HEK293 (cell line): ENCODE data around the gene PAPSS1.
"Not testable (repeated sequence)": the region's sequence is repeated elsewhere in the genome, so short reads cannot be mapped to it uniquely, and the experiment has no call there.

Source experiments
- CTCF ChIA-PET: fragments of 350-600 bp; formaldehyde crosslinking; extraction: SDS; loops from one replicate; lab custom pipeline; 2021; ENCODE audit warnings: antibody characterized with exemption; lab: Yijun Ruan, JAX
- POLR2A ChIA-PET: fragments of 300-600 bp; formaldehyde crosslinking; extraction: SDS; loops from one replicate; lab custom pipeline; 2020; ENCODE audit warnings: antibody characterized with exemption, inconsistent platforms; lab: Yijun Ruan, JAX
- H3K27ac ChIP-seq: fragments of 200-500 bp; sonication (Bioruptor generic); 2 replicates; pipeline ENCODE4 v1.5.1; 2014; ENCODE audit warnings: low read depth, low read length, control low read depth, inconsistent platforms; ENCODE audit errors: extremely low read depth
- H3K36me3 ChIP-seq, 2 experiments: fragments of 200-500 bp in 1 of 2; sonication (Bioruptor generic) in 1 of 2; 1 replicate in 1 of 2; 2 replicates in 1 of 2; pipeline ENCODE4 v1.5.1; 2014 to 2017; ENCODE audit warnings: inconsistent platforms in 2 of 2, low read length in 2 of 2; ENCODE audit not compliant: control insufficient read depth in 2 of 2, insufficient read depth in 1 of 2
- H3K4me1 ChIP-seq: fragments of 200-500 bp; sonication (Bioruptor generic); 2 replicates; pipeline ENCODE4 v1.5.1; 2014; ENCODE audit warnings: mild to moderate bottlenecking, low read length, inconsistent platforms; ENCODE audit not compliant: control insufficient read depth, insufficient read depth
- H3K4me3 ChIP-seq: 2 replicates; pipeline ENCODE4 v1.5.1; 2011; ENCODE audit warnings: low read depth, mild to moderate bottlenecking, control low read depth, low read length, moderate library complexity
- H3K9me3 ChIP-seq: fragments of 200-500 bp; sonication (Bioruptor generic); 2 replicates; pipeline ENCODE4 v1.5.1; 2014; ENCODE audit warnings: low read depth, low read length, inconsistent platforms; ENCODE audit not compliant: control insufficient read depth, insufficient read depth
- BCL6B ChIP-seq: fragments of 450-650 bp; formaldehyde crosslinking; IDR thresholded peaks from 2 replicates; pipeline ENCODE4 v1.5.1; 2017; ENCODE audit warnings: missing biosample characterization, missing genetic modification characterization
- CTCF ChIP-seq: fragments of 450-650 bp; formaldehyde crosslinking; IDR thresholded peaks from 2 replicates; pipeline ENCODE4 v1.5.1; 2016; ENCODE audit warnings: missing biosample characterization, missing genetic modification characterization
- SCRT2 ChIP-seq: fragments of 450-650 bp; formaldehyde crosslinking; IDR thresholded peaks from 2 replicates; pipeline ENCODE4 v1.5.1; 2016; ENCODE audit warnings: missing biosample characterization, missing genetic modification characterization
- TSHZ1 ChIP-seq: fragments of 450-650 bp; formaldehyde crosslinking; IDR thresholded peaks from 2 replicates; pipeline ENCODE4 v1.5.1; 2016; ENCODE audit warnings: missing biosample characterization, missing genetic modification characterization, borderline replicate concordance
- YY1 ChIP-seq: fragments of 450-650 bp; formaldehyde crosslinking; IDR thresholded peaks from 2 replicates; pipeline ENCODE4 v1.5.1; 2018; ENCODE audit warnings: missing biosample characterization, missing genetic modification characterization
- ZNF311 ChIP-seq: fragments of 450-650 bp; formaldehyde crosslinking; IDR thresholded peaks from 2 replicates; pipeline ENCODE4 v1.5.1; 2017; ENCODE audit warnings: missing biosample characterization, missing genetic modification characterization, borderline replicate concordance
- ZNF404 ChIP-seq: fragments of 450-650 bp; formaldehyde crosslinking; IDR thresholded peaks from 2 replicates; pipeline ENCODE4 v1.5.1; 2017; ENCODE audit warnings: missing biosample characterization, missing genetic modification characterization
- ZNF521 ChIP-seq: fragments of 450-650 bp; formaldehyde crosslinking; IDR thresholded peaks from 2 replicates; pipeline ENCODE4 v1.5.1; 2017; ENCODE audit warnings: missing biosample characterization, mild to moderate bottlenecking, missing genetic modification characterization
- ZNF596 ChIP-seq: fragments of 450-650 bp; IDR thresholded peaks from 2 replicates; pipeline ENCODE4 v1.5.0; 2018; ENCODE audit warnings: missing biosample characterization, mild to moderate bottlenecking, missing genetic modification characterization, moderate library complexity
- ZNF623 ChIP-seq: fragments of 450-650 bp; formaldehyde crosslinking; IDR thresholded peaks from 2 replicates; pipeline ENCODE4 v1.5.1; 2016; ENCODE audit warnings: missing biosample characterization, missing genetic modification characterization
- ZNF654 ChIP-seq: fragments of 450-650 bp; formaldehyde crosslinking; IDR thresholded peaks from 2 replicates; pipeline ENCODE4 v1.5.1; 2016; ENCODE audit warnings: low read depth, missing biosample characterization, missing genetic modification characterization
- ZNF76 ChIP-seq: fragments of 450-650 bp; formaldehyde crosslinking; IDR thresholded peaks from 2 replicates; pipeline ENCODE4; 2016; ENCODE audit warnings: low read depth, missing biosample characterization, missing genetic modification characterization, borderline replicate concordance
- TF ChIP-seq, protein P1 (sequence below): fragments of 450-650 bp; formaldehyde crosslinking; IDR thresholded peaks from 2 replicates; pipeline ENCODE4 v1.5.1; 2017; ENCODE audit warnings: missing biosample characterization, missing genetic modification characterization

Gene PAPSS1

DNA sequence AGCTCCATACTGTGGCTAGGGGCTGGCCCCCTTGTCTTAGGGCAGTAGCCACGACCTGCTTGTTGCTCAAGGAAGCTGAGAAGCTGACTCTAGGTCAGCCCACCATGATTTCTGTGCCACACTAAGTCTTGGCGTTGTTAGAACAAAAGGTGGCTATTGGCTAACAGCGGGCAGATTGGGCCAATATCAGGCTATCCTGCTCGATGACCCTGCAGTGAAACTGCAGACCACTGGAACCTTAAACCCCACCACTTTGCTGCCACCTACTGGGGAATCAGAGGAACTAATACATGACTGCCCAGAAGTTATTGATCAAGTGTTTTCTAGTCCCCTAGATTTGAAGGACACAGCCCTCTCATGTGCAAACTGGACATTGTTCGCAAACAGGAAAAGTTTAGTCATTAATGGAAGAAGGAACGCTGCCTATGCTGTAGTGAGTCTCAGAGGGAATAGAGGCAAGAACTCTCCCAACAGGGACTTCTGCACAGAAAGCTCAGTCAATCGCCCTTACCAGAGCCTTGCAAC, 17.0 kb upstream of the PAPSS1 start:
- ChIA-PET CTCF (interaction anchor here (0.6 to 3.1 kb wide), 15 partner anchors 9 to 846 kb away, joined by 3 to 20 read pairs (median 4); partner anchors contain the start of genes DKK2 and PAPSS1), POLR2A (no interaction called here)
- Histone ChIP-seq H3K4me1 (0 out of 2 replicates have a peak, but pooled peaks cover 3% of the 10 kb centered on the region), H3K27ac (no peak overlapping the region), H3K9me3 (no peaks in the 10 kb centered on the region), H3K4me3 (no peak overlapping the region), H3K36me3 (no peaks in the 10 kb centered on the region)
- peak; percentile 83 for TF ChIP-seq ZNF654 (tag by site-specific recombination)
- no peak for TF ChIP-seq TSHZ1

- POLR2A ChIA-PET: no interaction called here
- no peak overlapping the region for H3K4me3 ChIP-seq
- H3K27ac ChIP-seq: no peak overlapping the region
- TF ChIP-seq ZNF596 (tag by site-specific recombination): no peak
- H3K4me1 ChIP-seq: 0 out of 2 replicates have a peak, but pooled peaks cover under 1% of the 10 kb centered on the region
- CTCF ChIA-PET: interaction anchor here (0.6 to 3.1 kb wide), 8 partner anchors 9 to 702 kb away, joined by 3 to 20 read pairs (median 5); partner anchors contain the start of gene PAPSS1
- no peaks in the 10 kb centered on the region for H3K9me3 ChIP-seq
- H3K36me3 ChIP-seq: no peaks in the 10 kb centered on the region
Observed at GRCh38 chr4:107736037-107736436, 16.0 kb upstream of the PAPSS1 start.

DNA sequence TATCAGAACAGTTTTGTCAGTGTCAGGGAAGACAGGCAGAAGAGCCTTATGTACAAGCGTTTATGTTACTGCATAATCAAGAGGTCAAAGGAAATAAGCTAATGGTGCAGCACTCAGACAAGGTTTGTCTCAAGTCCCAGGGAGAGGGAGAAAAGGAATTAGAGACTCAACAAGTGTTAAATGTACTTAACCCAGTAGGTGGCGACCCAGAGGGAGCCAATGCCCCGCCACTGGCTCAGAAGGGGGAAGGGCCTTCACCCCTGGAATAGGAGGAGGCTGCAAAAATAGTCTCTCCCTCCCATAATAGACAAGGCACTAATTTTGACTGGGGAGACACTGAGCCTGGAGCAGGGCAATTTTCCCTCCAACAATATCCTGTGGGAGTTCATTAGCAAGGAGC, 14.1 kb upstream of the PAPSS1 start:
- Histone ChIP-seq H3K36me3 (no peaks in the 10 kb centered on the region), H3K27ac (no peak overlapping the region), H3K4me3 (no peak overlapping the region), H3K4me1 (no peaks in the 10 kb centered on the region), H3K9me3 (no peaks in the 10 kb centered on the region)
- POLR2A ChIA-PET: no interaction called here
- CTCF ChIA-PET: interaction anchor here (0.6 to 1.2 kb wide), 4 partner anchors 24 to 908 kb away, joined by 3 to 4 read pairs (median 3); no protein-coding TSS in a partner anchor
- TF ChIP-seq ZNF654 (tag by site-specific recombination) (peak; percentile 4; the same call in 1 of the 2 replicates), ZNF404 (tag by site-specific recombination) (no peak), SCRT2 (tag by site-specific recombination) (peak; percentile 78)

DNA sequence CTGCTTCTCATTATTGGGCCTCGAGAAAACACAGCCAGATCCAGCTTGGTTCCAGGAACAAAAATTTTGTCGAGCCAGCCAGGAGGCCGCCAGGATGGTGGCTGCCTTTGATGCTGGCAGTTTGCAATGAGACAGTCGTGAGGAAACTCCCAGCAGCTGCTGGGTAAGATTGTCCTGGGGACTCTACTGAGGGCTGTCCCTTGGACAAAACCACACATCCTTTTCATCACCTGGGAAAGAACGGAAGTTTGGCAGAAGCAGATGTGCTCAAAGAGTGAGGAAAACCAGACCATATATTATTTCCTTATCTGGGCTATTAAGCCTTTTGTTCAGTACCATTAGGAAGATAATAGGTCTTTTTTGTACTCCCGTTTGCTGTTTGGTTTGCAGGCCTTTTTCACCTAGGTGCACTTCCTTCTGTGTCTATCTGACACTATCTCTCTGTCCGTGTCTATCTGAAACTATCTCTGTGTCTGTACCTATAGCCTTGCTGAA, 13.4 kb upstream of the PAPSS1 start:
- H3K4me1 ChIP-seq: no peaks in the 10 kb centered on the region
- ChIA-PET CTCF (interaction anchor here (0.6 to 1.2 kb wide), 4 partner anchors 9 to 485 kb away, joined by 3 to 4 read pairs (median 4); no protein-coding TSS in a partner anchor), POLR2A (no interaction called here)
- TF ChIP-seq ZNF311 (tag by site-specific recombination) (no peak), YY1 (tag by site-specific recombination) (no peak), BCL6B (tag by site-specific recombination) (no peak), ZNF521 (tag by site-specific recombination) (no peak), ZNF404 (tag by site-specific recombination) (no peak), ZNF76 (tag by site-specific recombination) (no peak), ZNF623 (tag by site-specific recombination) (no peak), CTCF (tag by site-specific recombination) (no peak)
- TF ChIP-seq, protein P1, sequence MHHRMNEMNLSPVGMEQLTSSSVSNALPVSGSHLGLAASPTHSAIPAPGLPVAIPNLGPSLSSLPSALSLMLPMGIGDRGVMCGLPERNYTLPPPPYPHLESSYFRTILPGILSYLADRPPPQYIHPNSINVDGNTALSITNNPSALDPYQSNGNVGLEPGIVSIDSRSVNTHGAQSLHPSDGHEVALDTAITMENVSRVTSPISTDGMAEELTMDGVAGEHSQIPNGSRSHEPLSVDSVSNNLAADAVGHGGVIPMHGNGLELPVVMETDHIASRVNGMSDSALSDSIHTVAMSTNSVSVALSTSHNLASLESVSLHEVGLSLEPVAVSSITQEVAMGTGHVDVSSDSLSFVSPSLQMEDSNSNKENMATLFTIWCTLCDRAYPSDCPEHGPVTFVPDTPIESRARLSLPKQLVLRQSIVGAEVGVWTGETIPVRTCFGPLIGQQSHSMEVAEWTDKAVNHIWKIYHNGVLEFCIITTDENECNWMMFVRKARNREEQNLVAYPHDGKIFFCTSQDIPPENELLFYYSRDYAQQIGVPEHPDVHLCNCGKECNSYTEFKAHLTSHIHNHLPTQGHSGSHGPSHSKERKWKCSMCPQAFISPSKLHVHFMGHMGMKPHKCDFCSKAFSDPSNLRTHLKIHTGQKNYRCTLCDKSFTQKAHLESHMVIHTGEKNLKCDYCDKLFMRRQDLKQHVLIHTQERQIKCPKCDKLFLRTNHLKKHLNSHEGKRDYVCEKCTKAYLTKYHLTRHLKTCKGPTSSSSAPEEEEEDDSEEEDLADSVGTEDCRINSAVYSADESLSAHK (tag by site-specific recombination): no peak
- no peak overlapping the region for H3K4me3 ChIP-seq
- H3K36me3 ChIP-seq: no peaks in the 10 kb centered on the region
- no peaks in the 10 kb centered on the region for H3K9me3 ChIP-seq
- H3K27ac ChIP-seq: no peak overlapping the region

DNA sequence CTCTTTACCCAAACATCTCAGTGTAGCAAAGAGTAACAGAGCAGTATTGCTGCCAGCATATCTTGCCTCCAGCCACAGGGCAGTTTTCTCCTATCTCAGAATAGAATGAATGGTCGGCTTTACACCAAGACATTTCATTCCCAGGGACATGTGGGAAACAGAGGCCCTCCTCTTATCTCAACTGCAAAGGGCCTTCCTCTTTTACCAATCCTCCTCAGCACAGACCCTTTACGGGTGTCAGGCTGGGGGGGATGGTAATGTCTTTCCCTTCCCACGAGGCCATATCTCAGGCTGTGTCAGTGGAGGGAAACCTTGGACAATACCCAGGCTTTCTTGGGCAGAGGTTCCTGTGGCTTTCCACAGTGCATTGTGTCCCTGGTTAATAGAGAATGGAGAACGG, 9.0 kb upstream of the PAPSS1 start:
- H3K4me3 ChIP-seq, H3K36me3 ChIP-seq, CTCF ChIA-PET: not testable (repeated sequence)

More for the DNA sequence above, 9.0 kb upstream of the PAPSS1 start:
- H3K27ac ChIP-seq, H3K9me3 ChIP-seq, POLR2A ChIA-PET, H3K4me1 ChIP-seq: not testable (repeated sequence)
